ENCODE data around the gene TNNT2. TPM values are rescaled to one million over a fixed set of nuclear protein-coding genes. Genes with fewer than 3 reads are reported as not detected.

The TNNT2 gene
- total RNA-seq, 1 donor from 2014 or later: not detected

GRCh38 chr1:201318504-201319340 is 58.8 kb downstream of the TNNT2 start:
- DNase-seq (ENCODE audit: low read depth in 2 of 2): no peak

- DNase-seq (ENCODE audit: low read depth in 2 of 2): no peak
Observed at GRCh38 chr1:201317551-201317950, 59.9 kb downstream of the TNNT2 start.

- no peak for DNase-seq (ENCODE audit: low read depth in 2 of 2)
Observed at GRCh38 chr1:201316556-201316955, 60.9 kb downstream of the TNNT2 start.

GRCh38 chr1:201313086-201313485 is 64.4 kb downstream of the TNNT2 start:
- no peak for DNase-seq (ENCODE audit: low read depth in 2 of 2)

DNA sequence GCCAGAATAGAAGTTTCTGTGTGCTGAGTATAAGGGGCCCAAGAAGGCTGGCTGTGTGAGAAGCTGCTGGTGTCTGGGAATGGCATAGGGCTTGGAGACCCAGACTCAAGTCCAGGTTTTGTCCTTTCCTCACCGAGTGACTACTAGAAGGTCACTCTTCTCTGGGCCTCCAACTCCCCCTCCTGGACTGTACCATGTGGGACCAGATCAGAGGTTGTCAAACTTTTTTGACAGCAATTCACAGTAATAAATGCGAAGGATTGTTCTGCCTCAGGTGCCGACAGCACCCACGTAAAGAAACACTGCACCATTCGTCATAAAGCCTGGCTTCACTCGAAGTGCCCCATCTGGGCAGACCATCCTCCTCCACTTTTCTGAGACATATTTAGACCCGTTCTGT is 65.2 kb downstream of the TNNT2 start:
- no peak for DNase-seq (ENCODE audit: low read depth in 2 of 2)

GRCh38 chr1:201311356-201312011 is 66.0 kb downstream of the TNNT2 start:
- peak in 1 of 2 donors; percentile 25 for DNase-seq (ENCODE audit: low read depth in 2 of 2)

DNA sequence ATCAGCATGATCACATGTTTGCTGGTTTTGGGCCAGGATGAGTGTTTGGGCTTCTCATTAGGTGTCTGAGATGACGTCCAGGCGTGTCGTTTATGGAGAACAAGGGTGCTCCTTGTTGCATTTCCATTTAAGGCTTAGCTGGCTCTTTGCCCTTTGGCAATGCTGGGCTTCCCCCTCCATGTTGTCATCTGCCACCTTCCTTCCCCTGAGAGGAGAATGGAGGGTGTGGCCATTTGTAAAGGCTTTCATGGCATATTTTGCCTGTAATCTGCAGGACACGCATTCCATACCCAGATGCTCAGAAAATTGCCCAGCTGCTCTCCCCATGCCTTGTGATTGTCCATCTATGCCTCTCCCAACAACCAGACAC is 66.5 kb downstream of the TNNT2 start:
- peak; percentile 39 to 77 for DNase-seq (ENCODE audit: low read depth in 2 of 2)

DNA sequence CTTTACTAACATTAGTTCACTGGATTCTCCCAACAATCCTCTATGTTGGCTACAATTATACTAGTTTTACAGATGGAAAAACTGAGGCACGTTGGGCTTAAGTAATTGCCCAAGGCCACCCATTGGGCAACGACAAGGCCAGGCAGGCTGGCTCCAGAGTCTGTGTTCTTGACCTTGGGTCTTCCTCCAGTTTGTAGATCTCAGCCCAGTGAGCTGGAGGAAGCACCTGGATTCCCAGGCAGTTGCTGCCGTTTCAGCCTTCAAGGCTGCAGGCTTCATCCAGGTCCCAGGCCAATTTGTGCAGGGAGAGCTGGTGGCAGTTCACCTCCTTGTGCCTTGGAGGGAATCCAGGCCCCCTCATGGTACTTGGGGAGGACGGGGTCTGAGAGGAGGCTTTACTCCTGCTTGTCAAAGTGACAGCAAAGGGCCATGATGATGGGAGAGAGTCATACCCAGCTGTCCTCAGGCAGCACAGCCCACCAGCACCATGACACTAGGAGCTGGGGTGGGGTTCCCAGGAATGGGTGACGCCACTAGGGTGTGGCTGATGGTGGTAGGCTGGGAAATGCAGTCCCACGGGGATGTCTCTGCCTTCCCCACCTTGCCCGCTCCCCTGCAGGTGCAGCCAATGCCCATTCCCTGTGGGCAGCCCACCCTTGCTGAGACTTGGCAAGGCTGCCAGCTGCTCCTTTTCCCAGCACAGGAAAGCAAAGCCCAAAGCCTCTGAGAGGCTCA is 67.1 kb downstream of the TNNT2 start:
- DNase-seq (ENCODE audit: low read depth in 2 of 2): peak; percentile 3 to 60

DNA sequence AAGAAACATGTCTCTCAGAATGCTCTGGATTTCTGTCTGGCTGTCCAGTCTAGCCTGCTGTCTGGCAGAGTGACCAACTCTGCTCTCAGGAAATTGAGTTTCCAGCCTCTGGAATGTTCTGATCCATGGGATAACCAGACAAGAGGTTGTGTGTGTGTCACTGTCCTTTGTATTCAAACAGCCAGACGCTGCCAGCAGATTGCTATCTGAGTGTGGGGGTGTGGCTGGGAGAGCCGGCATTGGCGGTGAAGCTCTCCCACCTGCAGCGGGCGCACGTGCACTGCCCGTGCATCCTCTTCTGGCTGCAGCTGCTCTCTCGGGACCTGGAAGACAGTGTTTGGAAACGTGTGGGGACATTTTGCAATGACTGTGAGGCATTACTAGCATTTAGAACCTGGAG is 68.1 kb downstream of the TNNT2 start:
- DNase-seq (ENCODE audit: low read depth in 2 of 2): peak; percentile 85 to 97

Other genes starting within 250 kb of the TNNT2 start
- 45.3 and 60.9 TPM in 2 replicates for gene TMEM9, start 223.2 kb downstream of the TNNT2 start, total RNA-seq
- gene IGFN1, start 186.9 kb downstream of the TNNT2 start, total RNA-seq: not detected in 2 replicates
- gene PKP1, start 94.2 kb downstream of the TNNT2 start, total RNA-seq: under 0.01 TPM in 1 of 2 replicates, not detected in the other
- not detected in 2 replicates for gene LAD1, start 21.6 kb upstream of the TNNT2 start, total RNA-seq
- not detected in 2 replicates for gene TNNI1, start 44.0 kb upstream of the TNNT2 start, total RNA-seq
- gene PHLDA3, start 91.5 kb upstream of the TNNT2 start, total RNA-seq: 8.9 and 17.2 TPM in 2 replicates
- 71.6 and 114 TPM in 2 replicates for gene CSRP1, start 129.4 kb upstream of the TNNT2 start, total RNA-seq
- gene NAV1, start 161.4 kb upstream of the TNNT2 start, total RNA-seq: 1.6 and 5.9 TPM in 2 replicates